Frontal cortex (tissue), 4 donors: ENCODE data around the gene MEDAG. TPM values are rescaled to one million over a fixed set of nuclear protein-coding genes. Genes with fewer than 3 reads are reported as not detected.

Experiments
- DNase-seq, 2 donors: peaks; one replicate each; pipeline ENCODE4 v3.0.0; 2012; ENCODE audit warnings: low spot score in 2 of 2
- FAIRE-seq: peaks from 2 replicates; lab custom pipeline; 2012; peaks lifted over from hg19 to GRCh38; lab: Jason Lieb, UNC
- total RNA-seq: library from RNA; depleted of rRNA; stranded (reverse); fragments of >200 nt; gene quantifications from one replicate; pipeline ENCODE4 v1.2.3, GENCODE V29; 2014
- donor health status: control.
- donor health status: control.
- donor health status: control.

The MEDAG gene
- total RNA-seq, 1 donor from 2014 or later, result 0.82 TPM

DNA sequence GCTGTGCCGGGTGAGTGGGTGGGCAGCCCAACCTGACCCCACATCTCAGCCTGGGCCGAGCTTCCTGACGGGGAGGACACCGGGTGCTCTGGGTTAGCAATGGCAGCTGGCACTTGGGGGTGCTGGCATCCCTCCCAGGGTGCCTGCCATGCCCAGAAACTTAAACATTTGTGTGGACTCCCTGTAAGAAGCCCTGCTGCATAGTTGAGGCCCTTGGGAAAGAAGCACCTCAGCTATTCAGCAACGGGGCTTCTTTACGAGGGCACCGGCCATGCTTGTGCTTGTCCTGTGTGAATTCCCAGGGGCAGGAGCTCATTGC is 33.8 kb upstream of the MEDAG start:
- DNase-seq (no peak), FAIRE-seq (no peak)

DNA sequence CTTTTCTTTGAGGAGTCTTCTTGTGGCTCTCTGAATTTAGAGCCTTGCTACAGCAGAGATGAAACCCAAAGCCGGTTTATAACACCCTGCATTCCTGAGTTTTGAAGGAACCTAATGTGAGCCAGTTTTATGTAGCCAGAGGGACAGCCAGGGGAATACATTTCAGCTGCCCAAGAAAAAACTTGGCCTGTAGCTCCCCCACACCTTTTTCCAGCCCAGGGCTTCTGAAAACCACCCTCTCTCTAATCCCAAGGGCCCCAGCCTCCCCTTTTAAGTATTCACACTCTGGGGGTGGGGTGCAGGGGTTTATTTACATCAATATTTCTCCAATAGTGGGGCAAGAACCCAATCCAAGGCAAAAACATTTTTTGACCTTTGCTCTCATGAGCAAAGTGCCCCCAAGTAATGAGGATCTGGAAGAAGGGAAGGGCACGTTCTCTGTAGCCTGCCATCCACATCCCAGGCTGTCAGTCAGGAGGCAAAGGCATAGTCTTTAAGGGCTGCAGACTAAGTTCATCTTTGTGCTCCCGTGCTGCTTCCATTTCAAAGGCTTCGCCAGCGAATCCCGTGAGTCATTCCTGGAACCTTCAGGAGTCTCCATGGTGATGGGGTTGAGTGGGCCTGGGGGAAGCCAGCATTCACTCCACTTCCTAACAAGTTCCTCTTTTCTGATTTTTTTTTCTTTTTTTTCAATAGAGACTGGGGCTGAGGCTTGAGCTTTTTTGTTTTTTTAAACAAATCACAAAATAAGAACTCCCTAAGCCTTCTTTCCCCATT is 33.2 kb upstream of the MEDAG start:
- FAIRE-seq (no peak), DNase-seq (peak in 1 of 2 donors; percentile 48)

DNA sequence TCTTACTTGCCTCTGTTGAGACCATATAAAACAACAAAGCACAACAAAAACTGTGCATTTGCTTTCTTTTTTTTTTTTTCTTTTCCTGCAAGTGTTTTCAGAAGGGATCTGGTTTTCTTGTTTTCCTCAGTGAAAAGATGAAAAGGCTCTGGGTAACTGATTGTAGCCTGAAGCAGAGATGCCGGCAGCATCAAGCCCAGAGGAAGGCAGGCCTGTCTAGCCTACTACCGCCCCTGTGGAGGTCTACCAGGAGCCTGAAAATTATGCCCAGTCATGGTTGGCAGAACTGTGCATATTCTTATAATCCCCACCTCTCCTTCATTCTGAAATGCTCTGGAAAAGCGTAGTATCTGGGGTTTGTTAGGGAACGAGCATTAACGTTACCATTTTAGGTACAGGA is 32.6 kb upstream of the MEDAG start:
- DNase-seq (no peak), FAIRE-seq (no peak)

GRCh38 chr13:30874111-30874510 is 32.0 kb upstream of the MEDAG start:
- DNase-seq, result no peak
- FAIRE-seq, result no peak

DNA sequence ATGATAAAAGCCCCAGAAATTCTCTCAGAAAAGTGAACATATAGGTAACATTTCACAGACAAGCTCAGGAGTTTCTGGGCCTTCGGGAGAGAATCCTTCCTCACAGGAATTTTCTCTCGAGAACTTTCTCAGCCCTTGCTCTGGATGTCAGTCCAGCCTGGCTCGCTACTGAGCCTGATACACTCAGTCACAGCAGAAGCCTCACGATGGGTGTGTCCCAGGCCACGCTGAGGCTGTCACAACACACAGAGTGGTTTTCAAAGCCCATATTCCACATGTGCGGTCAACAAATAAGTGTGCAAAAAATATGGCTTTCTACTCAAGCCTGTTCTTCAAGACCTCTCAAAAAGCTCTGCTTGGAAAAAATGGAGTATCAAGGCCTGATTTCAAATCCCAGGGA is 31.5 kb upstream of the MEDAG start:
- DNase-seq, result no peak
- FAIRE-seq, result no peak

DNA sequence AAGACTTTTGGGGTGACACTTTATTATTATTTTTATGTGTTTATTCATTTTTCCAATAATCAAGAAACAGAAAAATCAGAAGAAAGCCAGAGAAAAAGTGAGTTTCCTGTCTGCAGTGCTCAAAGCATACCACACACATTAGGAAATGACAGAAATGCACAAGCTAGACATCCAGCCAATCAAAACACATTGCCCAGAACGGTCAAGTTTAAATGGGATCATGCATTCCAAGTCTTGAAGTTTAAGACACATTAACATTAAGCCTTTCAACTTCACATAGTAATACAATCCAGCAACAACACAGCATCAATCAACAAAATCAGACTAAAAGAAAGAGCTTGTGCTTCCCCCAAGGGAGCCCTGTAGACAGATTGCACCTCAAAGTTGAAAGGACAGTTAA is 28.7 kb upstream of the MEDAG start:
- DNase-seq (no peak), FAIRE-seq (no peak)

DNA sequence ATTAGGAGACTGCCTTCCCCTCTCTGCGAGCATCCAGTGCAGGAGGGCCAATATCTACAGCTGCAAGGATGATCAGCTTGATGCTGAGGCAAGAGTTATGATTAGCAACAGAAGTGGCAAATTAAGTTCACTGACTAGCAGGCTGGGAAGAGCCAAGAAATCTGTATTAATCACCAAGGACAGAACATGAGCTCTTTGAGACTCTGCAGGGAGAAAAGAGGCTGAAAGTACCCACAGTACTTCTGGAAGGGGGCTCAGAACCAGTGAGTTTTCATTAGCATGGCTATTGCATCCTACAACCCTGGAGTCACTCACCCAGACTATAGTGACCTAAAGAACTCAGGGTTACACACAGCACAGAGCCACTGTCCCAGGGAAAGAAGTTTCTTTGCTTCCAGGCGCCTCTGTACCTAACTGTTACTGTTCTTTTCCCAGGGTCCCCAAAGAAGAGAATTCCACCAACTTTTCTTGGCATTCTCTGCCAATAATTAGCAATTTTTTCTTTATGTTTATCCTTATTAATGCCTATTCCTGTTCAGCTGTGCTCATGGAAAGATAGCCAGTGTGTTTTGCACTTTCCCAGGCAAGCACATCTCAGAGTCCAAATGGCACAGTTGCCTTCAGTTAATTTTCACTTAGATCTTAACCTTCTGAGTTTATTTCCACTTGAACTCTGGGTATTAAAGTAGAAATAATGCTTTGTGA is 25.8 kb upstream of the MEDAG start:
- no peak for DNase-seq
- no peak for FAIRE-seq

DNA sequence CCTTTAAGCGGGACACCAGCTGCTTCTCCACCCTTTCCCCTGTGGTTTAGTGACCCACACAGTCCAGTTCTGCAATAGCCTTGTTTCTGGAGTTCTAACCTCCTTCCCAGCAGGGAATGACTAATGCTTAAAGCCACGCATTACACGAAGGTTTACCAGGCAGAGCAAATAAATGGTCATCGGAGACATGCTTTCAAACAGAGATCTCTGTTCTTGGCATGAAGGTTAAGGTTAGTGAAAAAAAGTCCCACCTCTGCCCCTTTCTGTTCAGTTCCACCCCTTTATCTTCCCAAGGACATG is 25.3 kb upstream of the MEDAG start:
- DNase-seq (no peak), FAIRE-seq (no peak)

GRCh38 chr13:30881191-30881651 is 24.9 kb upstream of the MEDAG start:
- FAIRE-seq (no peak), DNase-seq (no peak)

DNA sequence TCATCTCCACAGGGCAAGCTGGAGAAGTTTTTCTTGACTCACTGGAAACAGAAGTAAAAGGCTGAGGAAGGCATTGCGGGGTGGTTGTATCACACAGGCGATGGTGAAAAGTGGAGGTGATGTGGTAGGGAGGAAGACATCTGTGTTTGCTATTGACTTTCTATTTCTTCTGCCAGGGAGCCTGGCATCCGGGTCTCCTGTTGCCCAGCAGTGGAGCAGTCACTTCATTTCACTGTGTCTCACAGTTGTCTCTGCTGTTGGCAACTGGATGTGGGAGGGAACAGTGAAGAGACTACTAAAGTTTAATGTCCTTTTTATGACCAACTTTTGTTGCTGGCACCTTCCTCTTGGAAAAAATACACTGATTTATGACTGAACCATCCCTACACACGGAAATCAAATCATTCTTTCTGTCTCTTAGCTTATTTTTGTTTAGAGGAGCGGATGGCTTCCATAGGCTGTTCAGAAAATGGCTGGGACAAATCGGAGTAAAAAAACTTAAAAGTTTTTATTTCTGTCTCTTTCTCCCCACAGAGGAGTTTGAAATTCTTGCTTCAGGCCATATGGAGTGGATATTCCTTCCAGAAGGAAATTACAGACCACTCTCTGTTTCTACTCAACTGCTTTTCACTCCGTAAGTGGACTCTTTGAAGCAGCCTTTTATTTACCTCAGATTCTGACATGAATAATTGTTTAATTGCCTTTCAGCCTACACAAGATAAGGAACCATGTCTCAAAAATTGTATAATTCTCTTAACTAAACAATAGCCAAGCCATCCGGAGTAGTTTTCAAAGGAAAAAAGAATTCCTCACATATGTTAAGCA is 23.8 kb upstream of the MEDAG start:
- FAIRE-seq (no peak), DNase-seq (no peak)

DNA sequence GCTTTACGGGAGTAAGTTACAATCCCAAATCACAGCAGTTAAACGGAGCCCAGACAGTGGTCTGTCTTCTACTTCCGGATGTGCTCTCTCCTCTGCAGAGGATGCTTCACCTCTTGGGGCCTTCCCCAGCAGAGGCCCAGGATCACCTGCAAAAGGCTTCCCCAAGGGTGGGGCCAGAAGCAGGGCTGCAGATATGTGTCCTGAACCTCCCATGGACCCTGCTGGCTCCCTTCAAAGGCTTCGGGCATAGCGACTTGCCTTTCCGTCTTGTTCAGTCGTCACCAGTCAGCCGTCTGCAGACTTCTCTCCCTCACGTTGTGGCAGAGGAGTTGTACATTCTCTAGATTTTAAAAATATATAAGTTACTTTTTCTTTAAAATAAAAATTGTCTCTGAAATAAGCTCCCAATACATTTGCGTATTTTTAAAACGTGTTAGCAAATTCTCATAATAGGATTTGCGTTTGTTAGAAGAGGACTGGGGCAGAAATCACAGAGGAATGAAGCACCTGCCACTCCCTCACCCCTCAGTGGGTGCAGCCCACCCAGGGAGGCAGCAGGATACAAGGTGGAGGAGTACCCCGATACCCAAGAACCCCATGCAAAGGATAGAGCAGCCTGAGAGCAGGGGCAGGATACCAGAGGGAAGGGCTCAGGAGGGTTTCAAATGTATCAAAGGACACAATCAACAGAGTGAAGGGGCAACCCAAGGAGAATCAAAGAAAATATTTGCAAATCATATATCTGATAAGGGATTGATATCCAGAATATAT is 22.9 kb upstream of the MEDAG start:
- DNase-seq (no peak), FAIRE-seq (no peak)

- no peak for FAIRE-seq
- no peak for DNase-seq
These were observed 21.5 kb upstream of the MEDAG start for GRCh38 chr13:30884543-30884942.

DNA sequence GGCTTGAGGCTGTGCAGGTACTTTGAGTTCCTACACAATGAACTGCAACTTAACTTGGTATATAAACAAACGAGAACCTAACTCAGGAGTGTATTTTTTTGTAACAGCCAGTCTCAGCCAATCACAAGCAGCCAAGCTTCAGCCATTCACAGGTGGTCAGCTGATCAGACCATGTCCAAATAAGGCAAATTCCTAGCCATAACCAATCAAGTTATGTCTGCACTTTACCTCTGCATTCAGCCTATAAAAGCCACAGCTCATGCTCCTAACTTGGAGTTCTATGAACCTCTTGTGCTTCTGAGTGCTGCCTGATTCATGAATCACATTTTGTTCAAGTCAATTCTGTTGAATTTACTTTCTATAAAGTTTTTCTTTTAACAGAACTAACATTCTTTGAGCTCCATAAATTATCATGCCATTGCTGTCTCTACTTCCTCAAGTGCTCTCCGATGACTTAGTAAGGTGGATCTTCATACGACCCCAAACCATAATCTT is 16.8 kb upstream of the MEDAG start:
- no peak for FAIRE-seq
- DNase-seq, result no peak

- FAIRE-seq (no peak), DNase-seq (no peak)
These were observed 13.1 kb upstream of the MEDAG start for GRCh38 chr13:30892966-30893365.

DNA sequence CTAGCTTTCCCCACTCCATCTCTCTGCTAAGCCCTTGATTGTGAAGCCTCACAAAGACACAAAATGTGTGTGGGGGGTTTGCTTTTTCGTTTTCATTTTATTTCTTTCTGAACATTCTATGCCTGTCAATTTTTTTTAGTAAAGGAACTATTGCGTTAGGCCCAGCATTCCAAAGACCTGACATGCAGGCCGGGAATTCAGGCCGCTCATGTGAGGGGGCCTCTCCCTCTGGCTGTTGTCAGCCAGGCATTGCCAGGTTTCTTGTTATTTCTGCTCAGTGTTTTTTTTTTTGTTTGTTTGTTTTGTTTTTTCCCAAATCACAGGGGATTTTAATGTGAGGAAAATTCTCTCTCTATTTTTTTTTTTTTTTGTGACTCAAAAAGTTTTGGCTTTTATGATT is 10.3 kb upstream of the MEDAG start:
- DNase-seq (no peak), FAIRE-seq (no peak)

- FAIRE-seq, result no peak
- no peak for DNase-seq
These were observed 8.0 kb upstream of the MEDAG start for GRCh38 chr13:30898070-30898469.

GRCh38 chr13:30898678-30899241 is 7.3 kb upstream of the MEDAG start:
- FAIRE-seq (no peak), DNase-seq (no peak)

DNA sequence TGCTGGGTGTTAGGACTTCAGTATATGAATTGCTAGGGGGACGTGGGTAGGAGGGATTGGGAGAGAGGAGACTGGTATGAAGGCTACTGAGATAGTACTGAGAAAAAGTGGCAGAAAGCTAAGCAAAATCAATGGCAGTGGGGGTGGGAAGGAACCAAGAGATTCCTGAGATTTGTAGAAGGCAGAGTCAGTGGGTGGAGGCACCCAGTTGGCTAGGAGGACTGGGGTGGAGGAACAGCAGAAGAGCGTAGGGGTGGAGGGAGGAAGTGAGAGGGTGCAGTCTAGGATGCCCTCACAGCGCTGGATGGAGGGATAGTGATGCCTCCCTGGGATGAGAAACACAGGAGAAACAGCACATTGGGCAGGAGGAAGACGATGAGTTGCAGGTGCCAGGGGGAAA is 5.6 kb upstream of the MEDAG start:
- DNase-seq (no peak), FAIRE-seq (no peak)

GRCh38 chr13:30900952-30901749 is 4.9 kb upstream of the MEDAG start:
- no peak for FAIRE-seq

More at GRCh38 chr13:30900952-30901749, 4.9 kb upstream of the MEDAG start:
- no peak for DNase-seq
